NCI-H128 (cell line): ENCODE results near the gene DEDD.

ENCODE experiments used
- DNase-seq: peaks from one replicate; lab custom pipeline; 2025; ENCODE audit not compliant: unreplicated experiment; lab: John Stamatoyannopoulos, UW

Gene DEDD

DNA sequence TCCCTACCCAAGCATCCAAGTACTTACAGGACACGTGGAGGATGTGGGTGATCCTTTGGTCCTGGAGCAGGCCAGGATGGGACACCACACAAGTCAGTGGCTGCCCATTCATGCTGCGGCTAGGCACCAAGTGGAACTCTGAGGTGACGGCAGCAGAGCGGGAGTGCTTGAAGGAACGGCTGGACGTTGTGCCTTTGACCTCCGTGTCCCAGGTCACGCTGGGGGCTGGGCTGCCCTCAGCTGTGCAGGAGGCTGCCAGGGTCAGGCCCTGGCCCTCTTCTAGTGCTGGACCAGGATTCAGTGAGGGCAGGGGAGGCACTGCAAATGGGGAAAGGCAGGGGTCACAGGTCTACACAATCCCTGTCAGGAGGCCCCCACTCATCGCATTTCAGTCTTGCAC lies 55.0 kb downstream of the DEDD start:
- no peak for DNase-seq

DNA sequence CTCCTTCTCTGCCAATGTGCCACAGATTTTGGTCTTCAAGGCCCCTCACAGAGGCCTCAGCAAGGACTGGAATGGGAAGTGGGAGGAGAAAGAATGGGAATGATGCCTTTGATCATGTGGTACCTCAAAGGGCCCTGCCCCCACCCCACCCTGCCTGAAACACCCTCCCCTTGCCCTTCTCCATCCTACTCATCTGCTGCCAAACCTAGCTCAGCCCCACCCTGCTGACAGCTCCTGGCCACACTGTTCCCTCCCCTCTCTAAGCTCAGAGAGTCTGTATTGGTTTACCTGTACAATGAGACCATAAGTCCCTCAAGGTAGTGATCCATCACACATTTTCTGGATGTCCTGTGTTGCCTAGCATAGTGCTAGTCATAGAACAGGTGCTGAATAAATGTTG lies 56.1 kb downstream of the DEDD start:
- DNase-seq: no peak

DNA sequence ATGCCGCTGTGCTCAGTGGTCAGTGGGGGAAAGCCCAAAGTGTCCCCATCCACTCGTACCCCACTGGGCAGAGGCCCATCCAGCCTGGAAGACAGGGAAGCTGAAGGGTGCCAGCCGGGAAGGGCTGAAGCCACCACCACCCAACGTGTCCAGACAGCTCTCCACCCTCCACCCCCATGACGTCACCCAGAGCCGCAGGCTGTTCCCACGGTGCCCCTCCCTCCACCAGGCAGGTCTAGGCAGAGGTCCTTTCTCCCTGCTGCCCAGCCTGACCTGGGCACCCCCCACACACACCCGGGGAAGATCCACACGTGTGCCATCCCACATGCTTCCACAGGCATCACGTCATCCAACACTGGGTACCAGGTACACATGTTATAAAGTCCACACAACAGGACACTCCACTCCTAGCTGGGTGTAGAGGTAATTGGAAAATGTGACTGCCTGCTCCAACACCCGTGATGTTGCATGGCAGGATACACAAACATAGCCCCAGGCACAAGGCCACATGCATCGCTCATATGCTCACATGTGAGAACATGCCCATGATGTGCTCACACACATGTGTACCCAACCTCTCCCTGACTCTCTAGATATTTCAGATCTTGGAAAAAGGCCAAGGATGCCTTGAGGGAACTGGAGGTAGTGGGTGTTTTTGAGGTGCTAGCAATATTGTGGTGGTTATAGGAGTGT lies 57.6 kb downstream of the DEDD start:
- no peak for DNase-seq

DNA sequence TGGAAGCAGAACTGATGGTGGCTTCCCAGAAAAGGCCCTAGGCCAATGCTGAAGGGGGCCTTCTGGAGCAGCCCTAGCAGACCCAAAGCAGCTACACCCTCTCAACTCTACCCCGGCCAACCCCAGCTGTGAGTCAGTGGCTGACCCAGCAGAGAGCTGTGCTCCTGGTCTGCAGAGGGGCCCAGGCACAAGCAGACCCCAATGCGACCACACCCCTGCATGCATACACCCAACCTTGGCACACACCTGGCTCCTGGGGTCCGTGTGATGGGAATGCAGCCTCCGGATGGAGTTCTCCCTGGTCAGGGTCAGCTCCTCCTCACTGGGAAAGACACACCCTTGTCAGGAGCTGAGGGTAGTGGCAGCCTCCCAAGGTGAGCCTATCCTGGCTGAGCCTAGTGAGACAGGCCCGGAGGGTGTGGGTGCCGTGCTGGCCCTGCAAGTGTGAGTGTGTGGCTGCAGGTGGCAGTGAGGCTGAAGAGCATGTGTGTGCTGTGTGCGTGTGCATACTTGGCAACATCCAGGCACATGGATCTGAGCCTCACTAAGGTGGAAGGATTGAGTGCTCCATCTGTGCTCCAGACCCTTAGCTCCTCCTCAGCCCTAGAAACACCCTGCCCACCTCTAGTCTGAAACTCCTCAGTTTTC lies 58.9 kb downstream of the DEDD start:
- DNase-seq: no peak

DNA sequence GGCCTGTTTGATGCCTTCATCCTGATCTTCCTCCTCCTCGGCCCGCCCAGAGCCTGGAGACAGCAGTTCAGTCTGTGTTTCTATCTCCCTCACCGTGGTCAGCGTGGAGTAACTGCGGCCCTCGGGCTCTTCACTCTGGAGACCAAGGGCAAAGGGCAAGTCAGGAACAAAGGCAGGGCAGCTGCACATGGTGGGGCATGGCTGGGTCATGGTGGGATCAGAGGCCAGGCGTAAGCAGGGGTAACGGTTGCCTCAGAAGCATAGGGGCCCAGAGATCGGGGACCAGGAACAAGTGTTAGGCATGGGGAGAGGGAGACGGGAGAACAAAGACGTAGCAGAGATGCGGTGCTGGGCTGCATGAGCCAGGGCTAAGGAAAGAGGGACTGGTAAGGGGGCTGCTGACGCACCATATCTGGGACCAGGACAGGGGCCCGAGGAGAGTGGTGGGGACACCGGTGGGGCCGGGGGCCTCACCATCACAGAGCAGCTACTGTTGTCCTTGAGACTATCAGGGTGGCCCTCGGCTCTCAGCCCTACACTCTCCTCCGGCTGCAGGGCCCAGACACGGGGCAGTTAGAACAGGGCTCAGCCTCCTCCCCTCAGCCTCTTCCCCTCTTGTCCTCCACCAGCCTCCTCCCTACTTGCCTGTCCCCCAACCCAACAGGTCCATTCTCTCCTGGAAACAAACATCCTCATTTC lies 59.6 kb downstream of the DEDD start:
- no peak for DNase-seq

DNA sequence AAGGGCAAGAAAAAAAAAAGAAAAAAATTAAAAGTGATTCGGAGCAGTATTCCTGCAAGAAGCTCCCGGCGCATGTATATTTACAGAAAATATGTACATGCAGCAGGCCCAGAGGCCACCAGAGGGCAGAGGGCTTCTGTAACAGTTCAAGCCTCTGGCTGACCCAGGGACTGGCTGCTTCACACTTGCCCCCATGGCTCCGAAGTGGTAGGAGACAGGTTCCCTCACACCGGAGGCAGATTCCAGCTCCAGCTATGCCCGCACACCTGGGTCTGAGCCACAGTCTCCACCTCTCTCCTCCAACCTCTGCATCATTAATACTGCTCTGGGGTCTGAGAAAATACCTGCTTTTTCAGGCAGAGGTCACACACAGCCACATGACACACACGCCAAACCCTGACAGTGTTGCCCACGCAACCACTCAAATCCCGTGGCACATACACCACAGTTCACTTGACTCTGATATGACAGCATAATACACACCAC lies 60.5 kb downstream of the DEDD start:
- no peak for DNase-seq
